ENCODE measurements around the gene OCEL1.

The OCEL1 gene

DNA sequence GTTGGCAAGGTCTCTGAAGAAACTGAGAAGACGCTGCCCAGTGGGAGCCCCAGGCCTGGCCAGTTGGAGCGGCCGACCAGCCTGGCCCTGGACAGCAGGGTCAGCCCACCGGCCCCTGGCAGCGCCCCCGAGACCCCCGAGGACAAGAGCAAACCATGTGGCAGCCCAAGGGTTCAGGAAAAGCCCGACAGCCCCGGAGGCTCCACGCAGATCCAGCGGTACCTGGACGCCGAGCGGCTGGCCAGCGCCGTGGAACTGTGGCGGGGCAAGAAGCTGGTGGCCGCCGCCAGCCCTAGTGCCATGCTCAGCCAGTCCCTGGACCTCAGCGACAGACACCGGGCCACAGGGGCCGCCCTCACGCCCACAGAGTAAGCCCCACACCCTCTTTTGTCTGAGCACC is 30.9 kb upstream of the OCEL1 start:
- Histone ChIP-seq H3K4me3 (ENCODE audit: low read depth, low read length) (no peak overlapping the region), H3K9ac (ENCODE audit: low read depth, low read length) (no peak overlapping the region), H3K36me3 (ENCODE audit: control insufficient read depth, insufficient read depth, low read length) (peaks cover 51% of the 10 kb centered on the region)

DNA sequence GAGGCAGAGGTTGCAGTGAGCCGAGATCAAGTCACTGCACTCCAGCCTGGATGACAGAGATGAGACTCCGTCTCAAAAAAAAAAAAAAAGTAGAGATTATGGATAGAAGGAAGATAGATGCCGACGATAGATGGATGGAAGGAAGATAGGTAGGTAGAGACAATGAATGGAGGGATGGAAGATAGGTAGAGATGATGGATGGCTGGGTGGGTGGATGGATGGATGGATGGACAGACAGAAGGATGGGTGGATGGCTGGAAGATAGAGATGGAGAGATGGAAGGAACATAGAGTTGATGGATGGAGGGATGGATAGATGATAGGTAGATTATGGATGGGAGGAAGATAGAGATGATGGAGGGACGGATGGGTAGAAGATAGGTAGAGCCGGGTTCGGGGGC is 29.4 kb upstream of the OCEL1 start:
- Histone ChIP-seq H3K4me1 (ENCODE audit: control insufficient read depth, insufficient read depth, low read length) (no peaks in the 10 kb centered on the region), H3K9ac (ENCODE audit: low read depth, low read length) (no peak overlapping the region), H3K4me3 (ENCODE audit: low read depth, low read length) (no peak overlapping the region), H3K36me3 (ENCODE audit: control insufficient read depth, insufficient read depth, low read length) (peaks cover 55% of the 10 kb centered on the region), H3K9me3 (ENCODE audit: control insufficient read depth, insufficient read depth, low read length) (no peaks in the 10 kb centered on the region), H3K27me3 (ENCODE audit: control insufficient read depth, insufficient read depth, low read length) (no peaks in the 10 kb centered on the region), H3K27ac (ENCODE audit: low read depth, low read length) (no peak overlapping the region)

More for the DNA sequence above, 30.9 kb upstream of the OCEL1 start:
- no peaks in the 10 kb centered on the region for H3K4me1 ChIP-seq (ENCODE audit: control insufficient read depth, insufficient read depth, low read length)
- H3K27ac ChIP-seq (ENCODE audit: low read depth, low read length): no peak overlapping the region
- H3K27me3 ChIP-seq (ENCODE audit: control insufficient read depth, insufficient read depth, low read length): no peaks in the 10 kb centered on the region
- no peaks in the 10 kb centered on the region for H3K9me3 ChIP-seq (ENCODE audit: control insufficient read depth, insufficient read depth, low read length)

DNA sequence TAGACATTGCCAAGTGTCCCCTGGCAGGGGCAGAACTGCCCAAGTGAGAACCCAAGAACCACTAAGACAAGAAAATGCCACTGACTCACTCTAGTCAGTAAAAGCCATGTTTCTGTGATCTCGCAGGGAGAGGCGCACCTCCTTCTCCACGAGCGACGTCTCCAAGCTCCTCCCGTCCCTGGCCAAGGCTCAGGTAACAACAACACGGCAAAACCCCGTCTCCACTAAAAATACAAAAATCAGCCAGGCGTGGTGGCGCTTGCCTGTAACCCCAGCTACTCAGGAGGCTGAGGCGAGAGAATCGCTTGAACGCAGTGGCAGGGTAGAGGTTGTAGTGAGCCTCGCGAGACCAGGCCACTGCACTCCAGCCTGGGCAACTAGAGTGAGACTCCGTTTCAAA is 28.4 kb upstream of the OCEL1 start:
- Histone ChIP-seq H3K27me3 (ENCODE audit: control insufficient read depth, insufficient read depth, low read length) (no peaks in the 10 kb centered on the region), H3K4me1 (ENCODE audit: control insufficient read depth, insufficient read depth, low read length) (no peaks in the 10 kb centered on the region), H3K4me3 (ENCODE audit: low read depth, low read length) (no peak overlapping the region), H3K36me3 (ENCODE audit: control insufficient read depth, insufficient read depth, low read length) (peaks cover 59% of the 10 kb centered on the region), H3K9me3 (ENCODE audit: control insufficient read depth, insufficient read depth, low read length) (no peaks in the 10 kb centered on the region), H3K9ac (ENCODE audit: low read depth, low read length) (no peak overlapping the region), H3K27ac (ENCODE audit: low read depth, low read length) (no peak overlapping the region)

DNA sequence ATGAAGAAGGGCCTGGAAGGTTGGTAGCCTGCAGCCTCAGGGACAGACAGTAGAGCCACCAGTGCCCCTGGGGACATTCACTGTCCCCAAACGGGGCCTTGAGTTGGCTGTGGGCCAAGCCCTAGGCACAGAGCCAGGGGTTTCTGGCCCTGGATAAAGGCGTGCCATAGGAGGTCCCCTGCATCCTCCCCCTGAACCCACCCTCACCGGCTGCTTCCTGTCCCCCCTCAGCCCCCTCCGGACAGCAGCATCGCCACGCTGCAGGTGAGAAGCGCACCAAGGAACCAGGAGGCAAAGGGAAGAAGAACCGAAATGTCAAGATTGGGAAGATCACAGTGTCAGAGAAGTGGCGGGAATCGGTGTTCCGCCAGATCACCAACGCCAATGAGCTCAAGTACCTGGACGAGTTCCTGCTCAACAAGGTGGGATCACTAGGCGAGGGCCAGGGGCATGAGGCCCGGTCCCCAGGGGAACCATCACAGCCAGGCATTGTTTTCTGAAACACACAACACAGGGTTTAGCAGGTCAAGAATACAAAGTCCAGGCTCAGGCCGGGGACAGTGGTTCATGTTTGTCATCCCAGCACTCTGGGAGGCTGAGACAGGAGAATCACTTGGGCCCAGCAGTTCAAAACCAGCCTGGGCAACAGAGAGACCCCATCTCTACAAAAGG is 25.5 kb upstream of the OCEL1 start:
- no peaks in the 10 kb centered on the region for H3K9me3 ChIP-seq (ENCODE audit: control insufficient read depth, insufficient read depth, low read length)
- no peak overlapping the region for H3K9ac ChIP-seq (ENCODE audit: low read depth, low read length)
- H3K27me3 ChIP-seq (ENCODE audit: control insufficient read depth, insufficient read depth, low read length): no peaks in the 10 kb centered on the region
- no peak overlapping the region for H3K27ac ChIP-seq (ENCODE audit: low read depth, low read length)
- peaks cover 49% of the 10 kb centered on the region for H3K36me3 ChIP-seq (ENCODE audit: control insufficient read depth, insufficient read depth, low read length)
- no peaks in the 10 kb centered on the region for H3K4me1 ChIP-seq (ENCODE audit: control insufficient read depth, insufficient read depth, low read length)
- H3K4me3 ChIP-seq (ENCODE audit: low read depth, low read length): no peak overlapping the region

DNA sequence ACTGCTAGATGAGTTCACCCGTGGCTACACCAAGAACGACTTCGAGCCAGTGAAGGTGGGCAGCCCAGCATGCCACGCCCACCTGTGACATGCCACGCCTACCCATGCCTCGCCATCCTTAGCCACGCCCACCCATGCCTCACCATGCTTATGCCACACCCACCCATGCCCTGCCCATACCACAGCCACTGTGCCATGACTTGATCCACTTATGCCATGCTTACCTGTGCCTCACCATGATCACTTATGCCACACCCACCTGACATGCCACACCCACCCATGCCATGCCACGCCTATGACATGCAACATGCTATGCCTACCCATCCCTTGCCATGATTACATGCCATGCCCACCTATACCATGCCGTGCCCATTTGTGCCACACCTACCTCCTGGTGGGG is 23.8 kb upstream of the OCEL1 start:
- H3K27ac ChIP-seq (ENCODE audit: low read depth, low read length): no peak overlapping the region
- no peak overlapping the region for H3K9ac ChIP-seq (ENCODE audit: low read depth, low read length)
- H3K9me3 ChIP-seq (ENCODE audit: control insufficient read depth, insufficient read depth, low read length): no peaks in the 10 kb centered on the region
- H3K36me3 ChIP-seq (ENCODE audit: control insufficient read depth, insufficient read depth, low read length): peaks cover 60% of the 10 kb centered on the region
- H3K4me3 ChIP-seq (ENCODE audit: low read depth, low read length): no peak overlapping the region
- no peaks in the 10 kb centered on the region for H3K4me1 ChIP-seq (ENCODE audit: control insufficient read depth, insufficient read depth, low read length)
- no peaks in the 10 kb centered on the region for H3K27me3 ChIP-seq (ENCODE audit: control insufficient read depth, insufficient read depth, low read length)

DNA sequence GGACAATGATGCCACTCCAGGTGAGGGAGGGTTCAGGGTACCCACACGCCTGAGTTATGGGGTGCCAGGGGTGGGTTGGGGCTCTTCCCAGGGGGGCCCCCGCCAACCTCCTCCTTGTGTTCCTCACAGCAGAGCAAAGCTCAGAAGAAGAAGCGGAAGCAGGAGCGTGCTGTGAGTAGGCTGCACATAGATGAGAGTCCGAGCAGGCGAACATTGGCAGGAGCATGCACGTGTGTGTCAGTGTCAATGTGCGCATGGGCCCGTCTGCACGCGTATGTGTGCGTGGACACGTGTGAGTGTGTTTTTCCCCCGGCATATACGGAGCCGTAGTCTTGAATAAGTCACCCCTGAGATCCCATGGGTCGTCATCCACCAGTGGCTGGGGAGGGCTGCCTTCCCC is 23.3 kb upstream of the OCEL1 start:
- Histone ChIP-seq H3K36me3 (ENCODE audit: control insufficient read depth, insufficient read depth, low read length) (peaks cover 58% of the 10 kb centered on the region), H3K4me3 (ENCODE audit: low read depth, low read length) (no peak overlapping the region), H3K9me3 (ENCODE audit: control insufficient read depth, insufficient read depth, low read length) (no peaks in the 10 kb centered on the region), H3K9ac (ENCODE audit: low read depth, low read length) (no peak overlapping the region), H3K27ac (ENCODE audit: low read depth, low read length) (no peak overlapping the region), H3K27me3 (ENCODE audit: control insufficient read depth, insufficient read depth, low read length) (no peaks in the 10 kb centered on the region), H3K4me1 (ENCODE audit: control insufficient read depth, insufficient read depth, low read length) (no peaks in the 10 kb centered on the region)

DNA sequence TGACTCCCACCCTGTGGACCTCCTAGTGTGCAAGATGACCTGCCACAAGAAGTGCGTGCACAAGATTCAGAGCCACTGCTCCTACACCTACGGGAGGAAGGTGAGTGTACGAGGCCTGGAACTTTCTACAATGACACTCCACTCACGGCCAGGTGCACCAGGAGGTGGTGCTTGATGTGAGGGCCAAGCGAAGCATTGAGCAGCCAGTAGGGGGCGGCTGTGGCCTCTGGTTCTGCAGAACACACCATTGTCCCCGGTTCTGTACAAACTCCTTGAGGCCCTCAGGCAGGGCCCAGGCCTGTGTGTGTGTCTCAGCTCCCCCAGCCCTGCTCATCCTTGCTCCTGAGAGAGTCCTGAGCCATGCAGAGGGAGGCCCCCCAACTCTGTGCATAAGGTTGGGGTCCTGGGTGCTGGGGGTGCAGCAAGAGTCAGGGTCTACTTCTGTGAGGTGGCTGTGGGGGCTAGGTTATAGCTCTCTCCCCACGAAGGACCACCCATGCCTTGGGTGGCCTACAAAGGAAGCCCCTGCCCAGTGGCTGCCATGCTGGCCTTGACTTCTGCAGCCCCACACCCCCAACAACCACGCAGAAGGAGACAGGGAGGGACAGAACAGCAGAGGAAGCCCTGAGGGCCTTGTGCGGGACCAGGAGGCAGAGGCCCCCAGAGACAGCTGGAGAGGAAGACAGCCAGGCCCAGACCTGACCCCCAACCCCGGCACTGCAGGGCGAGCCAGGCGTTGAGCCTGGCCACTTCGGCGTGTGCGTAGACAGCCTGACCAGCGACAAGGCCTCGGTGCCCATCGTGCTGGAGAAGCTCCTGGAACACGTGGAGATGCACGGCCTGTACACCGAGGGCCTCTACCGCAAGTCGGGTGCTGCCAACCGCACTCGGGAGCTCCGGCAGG is 20.5 kb upstream of the OCEL1 start:
- no peak overlapping the region for H3K4me3 ChIP-seq (ENCODE audit: low read depth, low read length)
- H3K36me3 ChIP-seq (ENCODE audit: control insufficient read depth, insufficient read depth, low read length): peaks cover 48% of the 10 kb centered on the region
- H3K4me1 ChIP-seq (ENCODE audit: control insufficient read depth, insufficient read depth, low read length): peaks cover 7% of the 10 kb centered on the region; the same call in 1 of the 2 replicates
- H3K27me3 ChIP-seq (ENCODE audit: control insufficient read depth, insufficient read depth, low read length): no peaks in the 10 kb centered on the region
- no peak overlapping the region for H3K9ac ChIP-seq (ENCODE audit: low read depth, low read length)
- H3K9me3 ChIP-seq (ENCODE audit: control insufficient read depth, insufficient read depth, low read length): no peaks in the 10 kb centered on the region
- no peak overlapping the region for H3K27ac ChIP-seq (ENCODE audit: low read depth, low read length)

DNA sequence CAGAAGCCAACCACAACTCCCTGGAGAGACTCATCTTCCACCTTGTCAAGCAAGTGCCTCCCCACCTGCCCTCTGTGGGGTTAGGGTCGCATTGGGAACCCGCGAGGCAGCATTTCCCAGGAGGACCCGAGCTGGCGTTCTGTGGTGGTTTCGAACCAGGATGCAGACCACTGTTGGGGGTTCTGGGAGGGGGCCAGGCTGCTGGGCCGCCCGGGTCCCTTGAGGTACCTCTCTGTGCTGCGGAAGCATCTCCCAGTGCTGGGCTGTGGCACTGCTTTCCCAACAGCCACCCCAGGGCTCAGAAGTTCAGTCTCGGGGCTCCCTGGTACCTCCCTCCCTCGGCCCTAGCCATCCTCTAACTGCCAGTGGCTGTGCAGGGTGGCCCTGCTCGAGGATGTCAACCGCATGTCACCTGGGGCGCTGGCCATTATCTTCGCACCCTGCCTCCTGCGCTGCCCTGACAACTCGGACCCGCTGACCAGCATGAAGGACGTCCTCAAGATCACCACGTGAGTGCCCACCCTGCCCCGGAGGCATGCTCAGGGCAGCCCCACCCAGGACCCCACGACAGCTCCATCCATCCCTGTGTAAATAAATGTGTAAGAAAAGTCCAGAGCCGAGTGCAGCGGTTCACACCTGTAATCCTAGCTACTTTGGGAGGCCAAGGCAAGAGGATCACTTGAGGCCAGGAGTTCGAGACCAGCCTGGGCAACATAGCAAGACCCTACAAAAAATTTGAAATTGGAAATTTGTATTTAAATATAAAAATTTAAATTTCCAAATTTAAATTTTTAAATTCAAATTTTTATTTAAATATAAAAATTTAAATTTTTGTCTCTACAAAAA is 19.1 kb upstream of the OCEL1 start:
- Histone ChIP-seq H3K9me3 (ENCODE audit: control insufficient read depth, insufficient read depth, low read length) (no peaks in the 10 kb centered on the region), H3K4me3 (ENCODE audit: low read depth, low read length) (no peak overlapping the region), H3K27ac (ENCODE audit: low read depth, low read length) (no peak overlapping the region), H3K9ac (ENCODE audit: low read depth, low read length) (no peak overlapping the region), H3K27me3 (ENCODE audit: control insufficient read depth, insufficient read depth, low read length) (no peaks in the 10 kb centered on the region), H3K36me3 (ENCODE audit: control insufficient read depth, insufficient read depth, low read length) (peaks cover 43% of the 10 kb centered on the region), H3K4me1 (ENCODE audit: control insufficient read depth, insufficient read depth, low read length) (peaks cover 7% of the 10 kb centered on the region; the same call in 1 of the 2 replicates)

DNA sequence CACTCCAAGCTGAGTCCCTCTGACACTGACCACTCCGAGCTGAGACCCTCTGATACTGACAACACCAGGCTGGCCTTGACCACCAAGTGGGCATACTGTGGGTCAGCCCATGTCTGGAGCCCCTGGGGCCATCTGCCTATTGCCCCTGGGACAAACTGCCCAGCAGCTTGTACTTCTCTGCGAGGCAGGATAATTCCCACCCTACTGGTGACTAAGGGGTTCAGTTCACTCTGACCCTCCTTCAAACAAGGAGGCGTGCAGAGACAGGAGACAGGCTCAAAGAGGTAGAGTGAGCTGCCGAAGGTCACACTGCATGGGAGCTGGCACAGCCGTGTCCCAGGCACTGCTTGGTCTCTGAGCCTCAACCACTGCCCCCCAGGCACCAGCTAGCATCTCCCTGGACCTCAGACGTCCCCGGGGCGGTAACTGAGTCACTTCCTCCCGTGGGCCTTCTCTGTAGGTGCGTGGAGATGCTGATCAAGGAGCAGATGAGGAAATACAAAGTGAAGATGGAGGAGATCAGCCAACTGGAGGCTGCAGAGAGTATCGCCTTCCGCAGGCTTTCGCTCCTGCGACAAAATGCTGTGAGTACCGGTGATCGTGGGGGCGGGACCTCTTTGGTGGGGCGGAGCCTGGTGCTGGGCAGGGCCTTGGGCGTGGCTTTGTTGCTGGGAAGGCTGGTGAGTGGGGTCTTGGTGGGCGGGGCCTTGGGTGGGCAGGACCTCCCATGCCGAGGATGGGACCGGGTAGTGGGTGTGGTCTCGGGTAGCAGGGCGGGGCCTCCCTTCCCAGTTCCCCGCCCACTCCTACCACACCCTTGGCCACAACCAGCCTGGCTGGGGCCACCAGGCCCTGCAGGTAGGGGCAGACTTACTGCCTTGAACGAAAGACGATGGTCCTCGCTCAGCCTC is 16.6 kb upstream of the OCEL1 start:
- no peak overlapping the region for H3K9ac ChIP-seq (ENCODE audit: low read depth, low read length)
- H3K4me3 ChIP-seq (ENCODE audit: low read depth, low read length): no peak overlapping the region
- peaks cover 34% of the 10 kb centered on the region for H3K36me3 ChIP-seq (ENCODE audit: control insufficient read depth, insufficient read depth, low read length)
- peak overlapping the region; percentile 65 for H3K27ac ChIP-seq (ENCODE audit: low read depth, low read length)
- H3K27me3 ChIP-seq (ENCODE audit: control insufficient read depth, insufficient read depth, low read length): no peaks in the 10 kb centered on the region
- no peaks in the 10 kb centered on the region for H3K9me3 ChIP-seq (ENCODE audit: control insufficient read depth, insufficient read depth, low read length)
- H3K4me1 ChIP-seq (ENCODE audit: control insufficient read depth, insufficient read depth, low read length): peaks cover 8% of the 10 kb centered on the region

DNA sequence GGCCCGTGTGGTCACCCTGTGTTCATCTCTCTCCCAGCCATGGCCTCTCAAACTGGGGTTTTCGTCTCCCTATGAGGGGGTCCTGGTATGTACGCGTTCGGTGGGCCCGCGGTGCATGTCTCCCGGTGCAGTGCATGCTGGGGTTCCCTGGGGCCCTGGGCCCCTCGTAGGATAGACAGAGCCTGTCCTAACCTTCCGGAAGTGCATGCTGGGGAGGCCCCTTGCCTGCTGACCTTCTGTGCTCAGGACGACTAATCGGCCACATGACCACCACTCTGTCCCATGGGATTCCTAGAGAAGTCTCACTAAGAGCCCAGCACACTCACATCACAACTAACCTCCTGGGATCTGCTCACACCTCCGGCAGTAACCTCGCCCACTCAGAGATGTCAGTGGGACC is 15.7 kb upstream of the OCEL1 start:
- no peaks in the 10 kb centered on the region for H3K27me3 ChIP-seq (ENCODE audit: control insufficient read depth, insufficient read depth, low read length)
- H3K9me3 ChIP-seq (ENCODE audit: control insufficient read depth, insufficient read depth, low read length): no peaks in the 10 kb centered on the region
- no peak overlapping the region for H3K27ac ChIP-seq (ENCODE audit: low read depth, low read length)
- H3K9ac ChIP-seq (ENCODE audit: low read depth, low read length): no peak overlapping the region
- no peak overlapping the region for H3K4me3 ChIP-seq (ENCODE audit: low read depth, low read length)
- H3K36me3 ChIP-seq (ENCODE audit: control insufficient read depth, insufficient read depth, low read length): peaks cover 34% of the 10 kb centered on the region
- peaks cover 13% of the 10 kb centered on the region for H3K4me1 ChIP-seq (ENCODE audit: control insufficient read depth, insufficient read depth, low read length)

Data from HUES48 (cell line).